Measurements from ENCODE around the gene NELL1.

The NELL1 gene

DNA sequence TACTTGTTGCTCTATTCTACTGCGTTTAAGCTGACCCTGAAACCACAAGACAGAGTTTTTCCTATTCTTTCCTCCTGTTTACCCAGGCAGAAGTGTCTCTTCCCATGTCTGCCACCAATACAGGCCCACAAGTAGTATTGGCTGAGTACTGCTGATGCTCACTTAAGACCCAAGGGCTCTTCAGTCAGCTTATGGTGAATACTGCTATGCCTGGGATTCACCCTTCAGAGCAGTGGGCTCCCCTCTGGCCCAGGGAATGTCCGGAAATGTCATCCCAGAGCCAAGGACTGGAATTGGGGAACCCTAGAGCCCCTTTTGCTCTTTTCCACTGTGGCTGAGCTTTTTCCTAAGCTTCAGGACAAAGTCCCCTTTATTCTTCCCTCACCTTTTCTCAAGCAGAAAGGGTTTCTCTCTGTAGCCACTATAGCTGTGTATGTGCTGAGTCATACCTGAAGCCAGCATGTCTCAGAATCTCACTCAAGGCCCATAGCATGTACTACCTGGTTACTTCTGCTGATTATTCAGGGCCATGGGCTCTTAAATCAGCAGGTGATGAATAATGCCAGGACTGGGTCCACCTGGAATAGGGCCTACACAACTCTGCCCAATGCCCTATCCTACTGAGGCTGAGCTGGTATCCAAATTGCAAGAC lies 777.7 kb downstream of the NELL1 start:
- FAIRE-seq = no peak

DNA sequence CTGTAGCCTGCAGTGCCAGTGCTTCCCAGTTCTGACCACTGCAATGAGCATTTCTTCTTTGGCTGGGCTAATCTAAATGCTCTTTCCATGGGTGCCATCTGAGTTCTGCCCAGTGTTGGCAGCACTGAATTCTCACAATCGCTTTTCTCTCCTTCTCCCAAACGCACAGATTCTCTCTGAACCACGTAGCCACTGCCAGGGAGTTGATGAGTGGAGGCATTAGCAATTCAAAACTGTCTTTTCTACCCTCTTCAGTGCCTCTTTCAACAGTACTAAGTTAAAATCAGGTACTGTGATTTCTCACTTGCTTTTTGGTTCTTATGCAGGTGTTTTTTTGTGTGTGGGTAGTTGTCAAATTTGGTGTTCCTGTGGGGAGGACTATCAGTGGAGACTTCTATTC lies 778.5 kb downstream of the NELL1 start:
- no peak for FAIRE-seq

DNA sequence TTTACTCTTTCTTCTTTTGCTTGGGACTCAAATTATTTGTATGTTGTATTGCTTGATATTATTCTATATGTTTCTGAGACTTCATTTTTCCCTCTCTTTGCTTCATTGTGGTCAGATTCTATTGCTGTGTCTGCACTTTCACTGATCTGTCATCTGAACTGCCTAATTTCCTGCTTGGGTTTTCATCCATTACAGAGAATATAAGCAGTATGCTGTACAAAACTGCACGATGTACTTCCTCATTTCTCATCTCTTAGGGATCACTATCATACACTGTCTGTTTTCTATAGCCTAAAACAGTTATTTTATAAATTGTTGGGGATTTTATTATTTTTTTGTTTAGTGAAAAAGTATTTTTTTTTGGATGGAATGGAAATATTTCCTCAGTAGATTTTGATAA lies 786.8 kb downstream of the NELL1 start:
- no peak for FAIRE-seq

DNA sequence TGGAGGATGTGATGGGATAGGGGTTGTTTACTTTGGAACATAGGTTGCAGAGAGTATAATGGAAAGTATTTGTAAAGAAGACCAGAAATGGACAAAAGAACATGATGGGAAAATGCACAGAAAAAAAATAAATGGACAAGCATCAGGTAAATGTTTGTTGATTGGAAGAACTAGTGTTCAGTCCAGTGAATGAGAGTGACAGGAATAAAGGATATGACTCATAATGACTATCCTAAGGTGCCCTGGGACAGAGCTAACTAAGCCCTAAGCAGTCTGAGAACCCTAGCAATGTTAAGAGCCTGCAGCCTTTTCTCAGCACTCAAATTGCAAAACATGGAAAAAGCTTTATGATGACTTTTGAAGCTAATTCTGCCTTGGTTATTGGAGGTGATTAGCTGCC lies 790.7 kb downstream of the NELL1 start:
- FAIRE-seq = no peak

DNA sequence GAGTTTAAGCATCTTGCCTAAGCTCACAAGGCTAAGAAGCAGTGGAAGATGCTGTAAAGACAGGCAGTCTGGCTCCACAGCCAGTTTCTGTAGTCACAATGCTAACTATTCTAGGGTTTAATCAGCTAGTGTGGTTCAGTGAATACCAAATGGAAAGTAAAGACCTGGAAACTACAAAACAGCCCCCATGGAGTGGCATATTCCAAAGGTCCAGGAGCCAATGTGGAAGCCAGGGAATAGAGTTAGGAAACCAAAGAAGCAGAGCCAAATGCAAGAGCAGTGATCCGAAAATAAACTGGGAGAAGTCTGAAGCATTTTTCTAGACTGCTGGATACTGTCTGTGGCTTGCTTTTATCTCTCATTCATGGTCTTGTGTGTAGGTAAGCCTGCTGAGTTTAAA lies 792.3 kb downstream of the NELL1 start:
- no peak for FAIRE-seq

DNA sequence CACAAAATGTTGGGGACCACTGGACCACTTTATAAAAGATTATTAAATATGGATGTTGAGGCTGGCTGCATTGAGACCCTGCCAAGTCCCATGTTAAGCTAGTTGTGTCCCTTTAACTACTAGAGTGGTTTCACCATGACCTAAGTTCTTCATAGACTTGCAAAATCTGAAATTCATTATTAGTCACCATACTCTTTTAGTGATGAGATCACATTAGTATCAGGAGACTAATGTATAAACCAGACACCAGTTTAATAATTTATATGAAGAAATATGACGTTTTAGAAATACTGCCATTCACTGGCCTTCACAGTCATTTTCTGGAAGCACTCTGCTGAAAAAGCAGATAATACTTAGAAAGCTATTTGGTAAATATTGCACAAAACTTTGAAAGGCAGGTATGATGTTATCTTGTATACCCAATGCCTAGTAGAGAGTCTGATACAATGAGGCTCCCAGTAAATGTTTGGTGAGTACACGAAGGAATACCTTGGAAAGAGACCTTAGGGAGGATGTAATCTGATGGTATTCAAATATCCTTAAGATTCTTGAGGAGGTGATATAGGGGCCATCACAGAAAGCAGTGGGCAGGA lies 795.3 kb downstream of the NELL1 start:
- no peak for FAIRE-seq

GRCh38 chr11:21465203-21465602 lies 795.8 kb downstream of the NELL1 start:
- no peak for FAIRE-seq

- FAIRE-seq = no peak
Observed at GRCh38 chr11:21465920-21466319, 796.5 kb downstream of the NELL1 start.

GRCh38 chr11:21470521-21470920 lies 801.1 kb downstream of the NELL1 start:
- FAIRE-seq = no peak

GRCh38 chr11:21472261-21472660 lies 802.9 kb downstream of the NELL1 start:
- FAIRE-seq = no peak

GRCh38 chr11:21474529-21474928 lies 805.1 kb downstream of the NELL1 start:
- FAIRE-seq = no peak

DNA sequence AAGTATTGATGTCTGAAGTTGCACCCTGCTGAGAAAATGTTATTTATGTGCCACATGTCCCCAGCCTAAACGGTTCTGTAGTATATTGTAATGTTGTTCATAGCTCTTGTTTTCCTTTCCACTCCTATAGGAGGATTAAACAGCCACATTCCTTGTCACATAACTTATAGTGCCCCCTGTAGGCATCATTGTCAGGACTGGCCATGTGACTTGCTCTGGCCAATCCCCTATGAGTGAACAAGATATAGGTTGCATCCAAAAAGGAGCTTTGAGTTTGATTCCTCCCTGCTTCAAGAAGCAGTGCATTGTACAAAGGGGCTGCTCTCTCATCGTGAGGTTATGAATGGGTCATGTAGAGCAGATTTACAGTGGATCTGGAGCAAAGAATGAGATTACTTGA lies 805.9 kb downstream of the NELL1 start:
- FAIRE-seq = no peak

DNA sequence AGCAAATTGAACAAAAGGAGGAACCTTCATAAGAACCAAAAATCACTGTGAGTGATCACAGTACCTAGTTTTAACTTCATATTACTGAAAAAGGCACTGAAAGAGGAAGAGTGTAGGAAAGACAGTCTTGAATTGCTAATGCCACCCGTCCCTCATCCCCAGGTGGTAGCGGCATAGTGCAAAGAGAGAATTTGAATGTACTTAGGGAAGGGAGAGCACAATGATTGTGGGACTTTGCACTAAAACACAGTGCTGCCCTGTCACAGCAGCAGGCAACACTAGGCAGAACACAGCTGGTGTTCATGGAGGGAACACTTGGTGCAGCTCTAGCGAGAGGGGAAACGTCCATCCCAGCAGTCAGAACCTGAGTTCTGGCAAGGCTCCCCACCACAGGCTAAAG lies 807.2 kb downstream of the NELL1 start:
- no peak for FAIRE-seq

- no peak for FAIRE-seq
Observed at GRCh38 chr11:21480240-21480639, 810.9 kb downstream of the NELL1 start.

DNA sequence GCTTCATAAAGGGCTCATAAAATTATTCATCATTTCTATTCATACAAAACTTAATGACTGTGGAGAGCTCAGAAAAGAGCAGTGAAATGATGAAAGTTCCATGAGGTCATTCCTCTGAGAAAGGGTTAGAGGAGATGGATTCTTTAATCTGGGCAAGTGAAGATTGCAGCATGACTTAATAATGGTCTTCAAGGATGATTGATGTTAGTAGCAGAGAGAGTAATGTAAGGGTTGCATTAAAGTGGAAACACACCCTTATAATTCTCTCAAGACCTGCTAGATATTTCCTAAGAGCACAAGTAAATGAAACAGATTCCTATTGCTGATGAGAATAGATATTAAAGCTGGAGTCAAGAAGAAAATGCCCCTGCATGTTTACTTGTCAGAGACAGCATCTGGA lies 811.9 kb downstream of the NELL1 start:
- no peak for FAIRE-seq

GRCh38 chr11:21484039-21484438 lies 814.7 kb downstream of the NELL1 start:
- FAIRE-seq = no peak

- FAIRE-seq = no peak
Observed at GRCh38 chr11:21485006-21485405, 815.6 kb downstream of the NELL1 start.

- no peak for FAIRE-seq
Observed at GRCh38 chr11:21485426-21485825, 816.0 kb downstream of the NELL1 start.

DNA sequence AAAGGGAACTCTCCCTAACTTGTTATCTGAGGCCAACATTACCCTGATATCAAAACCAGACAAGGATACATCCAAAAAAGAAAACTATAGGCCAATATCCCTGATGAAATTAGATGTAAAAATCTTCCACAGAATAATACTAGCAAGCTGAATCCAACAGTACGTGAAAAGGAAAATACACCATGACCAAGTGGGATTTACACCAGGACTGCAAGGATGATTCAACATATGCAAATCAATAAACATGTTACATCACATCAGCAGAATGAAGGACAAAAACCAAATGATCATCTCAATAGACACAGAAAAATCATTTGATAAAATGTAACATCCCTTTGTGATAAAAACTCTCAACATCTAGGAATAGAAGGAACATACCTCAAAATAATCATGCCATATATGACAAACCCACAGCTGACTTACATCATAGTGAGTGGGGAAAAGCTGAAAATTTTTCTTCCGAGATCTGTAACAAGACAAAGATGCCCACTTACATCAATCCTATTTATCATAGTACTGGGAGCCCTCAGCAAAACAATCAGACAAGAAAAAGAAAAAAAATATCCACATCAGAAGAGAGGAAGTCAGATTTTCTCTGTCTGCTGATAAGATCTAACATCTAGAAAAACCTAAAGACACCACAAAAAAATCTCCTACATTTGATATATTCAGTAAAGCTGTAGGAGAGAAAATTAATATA lies 820.2 kb downstream of the NELL1 start:
- no peak for FAIRE-seq

DNA sequence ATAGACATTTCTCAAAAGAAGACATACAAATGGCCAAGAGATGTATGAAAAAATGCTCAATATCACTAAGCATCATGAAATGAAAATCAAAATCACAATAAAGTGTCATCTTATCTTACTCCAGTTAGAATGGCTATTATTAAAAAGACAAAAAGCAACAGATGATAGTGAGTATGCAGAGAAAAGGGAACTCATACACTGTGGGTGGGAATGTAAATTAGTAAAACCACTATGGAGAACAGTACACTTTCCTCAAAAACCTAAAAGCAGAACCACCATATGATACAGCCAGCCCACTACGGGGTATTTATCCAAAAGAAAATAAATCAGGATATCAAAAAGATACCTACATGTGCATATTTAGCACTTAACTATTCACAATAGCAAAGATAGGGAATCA lies 823.5 kb downstream of the NELL1 start:
- FAIRE-seq = no peak

DNA sequence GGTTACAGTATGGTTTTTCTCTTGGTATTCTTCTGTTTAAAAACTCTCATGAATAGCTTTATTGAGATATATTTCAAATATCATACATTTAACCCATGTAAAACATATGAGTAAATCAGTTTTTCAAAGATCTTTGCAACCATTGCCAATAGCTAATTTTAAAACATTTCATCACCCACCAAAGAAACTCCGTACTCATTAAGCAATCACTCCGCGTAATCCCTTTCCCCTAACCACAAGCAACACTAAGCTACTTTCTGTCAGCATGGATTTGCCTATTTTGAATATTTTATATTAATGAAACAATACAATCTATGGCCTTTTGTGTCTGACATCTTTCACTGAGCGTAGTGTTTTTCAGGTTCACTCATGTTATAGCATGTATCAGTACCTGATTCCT lies 825.6 kb downstream of the NELL1 start:
- no peak for FAIRE-seq

DNA sequence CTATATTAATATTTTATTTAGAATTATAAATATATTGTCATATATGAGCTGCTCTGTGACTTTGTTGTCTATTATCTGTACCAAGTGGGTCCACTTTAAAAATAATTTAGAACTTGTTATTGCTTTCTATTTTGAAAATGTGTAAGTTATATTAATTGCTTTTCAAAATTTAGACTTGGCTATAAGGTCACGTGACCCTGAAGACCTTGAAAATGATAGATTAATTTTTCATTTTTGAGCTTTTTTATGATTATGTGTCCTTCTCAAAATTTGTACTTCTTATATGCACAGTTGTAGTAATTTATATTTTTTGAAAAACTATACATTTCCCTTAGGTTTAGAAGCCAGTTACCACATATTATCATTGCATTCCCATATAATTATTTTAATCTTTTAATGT lies 826.5 kb downstream of the NELL1 start:
- FAIRE-seq = no peak

DNA sequence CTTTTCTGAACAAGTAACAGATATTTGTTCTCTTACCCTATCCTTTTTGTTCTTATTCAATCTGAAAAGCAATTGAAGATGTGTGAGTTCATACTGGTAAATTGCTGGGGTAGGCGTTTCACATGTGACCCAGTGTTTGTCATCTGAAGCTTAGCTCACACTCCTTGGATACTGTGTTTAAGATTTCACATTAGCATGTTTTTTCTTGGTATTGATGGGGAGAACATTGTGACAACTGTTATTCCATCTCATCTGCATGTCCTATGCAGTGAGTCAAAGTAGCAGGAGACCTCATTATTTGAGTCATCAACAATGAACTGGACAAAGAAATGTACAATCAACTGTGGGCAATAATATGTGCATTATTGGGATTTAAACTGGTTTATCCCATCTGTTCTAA lies 831.9 kb downstream of the NELL1 start:
- no peak for FAIRE-seq

DNA sequence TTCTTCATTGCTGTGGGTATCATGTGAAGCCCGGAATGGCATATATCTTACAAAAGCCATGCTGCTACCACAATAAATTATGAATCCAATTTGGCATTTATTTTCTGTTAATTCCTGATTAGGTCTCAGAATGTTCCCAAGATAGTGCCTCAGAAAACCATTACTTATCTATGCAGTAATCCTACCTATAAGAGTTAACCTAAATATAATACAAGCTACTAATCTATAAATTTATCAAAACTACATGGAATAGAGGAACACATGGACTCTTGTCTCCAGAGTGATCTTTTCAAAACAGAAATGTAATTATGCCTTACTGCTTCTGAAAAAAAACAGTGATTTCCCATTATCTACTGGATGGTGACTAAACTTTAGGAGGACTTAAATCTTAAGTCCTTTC lies 835.7 kb downstream of the NELL1 start:
- no peak for FAIRE-seq
